Small intestine (tissue), 7 donors: Measurements from ENCODE around the gene PGLYRP1. TPM values are rescaled to one million over a fixed set of nuclear protein-coding genes. Genes with fewer than 3 reads are reported as not detected.

Experiments
- DNase-seq, 2 donors: peaks; one replicate each; pipeline versions ENCODE4 v3.0.0 to v3.0.0-alpha.2; 2013
- FAIRE-seq: peaks from 2 replicates; lab custom pipeline; 2012; peaks lifted over from hg19 to GRCh38; lab: Jason Lieb, UNC
- H3K27ac ChIP-seq, 3 donors: one replicate each; pipeline ENCODE4 v1.5.1; 2013; ENCODE audit warnings: low read length in 2 of 3, mild to moderate bottlenecking in 2 of 3, control low read depth in 1 of 3, inconsistent platforms in 1 of 3, low read depth in 1 of 3, moderate library complexity in 1 of 3
- H3K27me3 ChIP-seq, 3 donors: one replicate each; pipeline ENCODE4 v1.6.1; 2013; ENCODE audit warnings: low read length in 3 of 3, inconsistent platforms in 1 of 3; ENCODE audit not compliant: control insufficient read depth in 3 of 3, insufficient read depth in 3 of 3
- H3K36me3 ChIP-seq, 3 donors: one replicate each; pipeline ENCODE4 v1.6.1; 2013; ENCODE audit warnings: low read length in 3 of 3, inconsistent platforms in 1 of 3, low read depth in 1 of 3, mild to moderate bottlenecking in 1 of 3, moderate library complexity in 1 of 3; ENCODE audit not compliant: control insufficient read depth in 3 of 3, insufficient read depth in 2 of 3
- H3K4me1 ChIP-seq, 3 donors: one replicate each; pipeline ENCODE4 v1.6.1; 2013; ENCODE audit warnings: low read length in 2 of 3, inconsistent platforms in 1 of 3, low read depth in 1 of 3, mild to moderate bottlenecking in 1 of 3, moderate library complexity in 1 of 3; ENCODE audit not compliant: control insufficient read depth in 3 of 3, insufficient read depth in 2 of 3
- H3K4me3 ChIP-seq, 3 donors: one replicate each; pipeline ENCODE4 v1.5.1; 2013; ENCODE audit warnings: low read length in 3 of 3, control low read depth in 1 of 3, inconsistent platforms in 1 of 3, low read depth in 1 of 3, mild to moderate bottlenecking in 1 of 3, moderate library complexity in 1 of 3
- H3K9me3 ChIP-seq, 2 donors: one replicate each; pipeline ENCODE4 v1.6.1; 2013; ENCODE audit warnings: low read depth in 1 of 2, low read length in 1 of 2; ENCODE audit not compliant: control insufficient read depth in 2 of 2, insufficient read depth in 1 of 2
- WGBS, 3 donors: extraction: QIAGEN DNeasy Blood & Tissue Kit; methylation state at CpG; one replicate each; pipeline ENCODE4 v1.1.7; 2013; 5-methylcytosine and 5-hydroxymethylcytosine counted together
- polyA plus RNA-seq, 4 donors: library from polyadenylated mRNA; stranded (reverse) in 3 of 4; unstranded in 1 of 4; fragments of 200-250 nt in 3 of 4; fragments of 120-200 nt in 1 of 4; gene quantifications; one replicate each; pipeline versions ENCODE4 v1.2.1 to v1.2.3, GENCODE V29; 2013
- donor health status: healthy with polysubstance abuse.
- donor health status: control.
- donor health status: control.
- donor health status: Bipolar disorder and iron deficiency.
- donor health status: healthy.

The PGLYRP1 gene
- polyA plus RNA-seq, 4 donors: 0.41 TPM; not detected in 3

DNA sequence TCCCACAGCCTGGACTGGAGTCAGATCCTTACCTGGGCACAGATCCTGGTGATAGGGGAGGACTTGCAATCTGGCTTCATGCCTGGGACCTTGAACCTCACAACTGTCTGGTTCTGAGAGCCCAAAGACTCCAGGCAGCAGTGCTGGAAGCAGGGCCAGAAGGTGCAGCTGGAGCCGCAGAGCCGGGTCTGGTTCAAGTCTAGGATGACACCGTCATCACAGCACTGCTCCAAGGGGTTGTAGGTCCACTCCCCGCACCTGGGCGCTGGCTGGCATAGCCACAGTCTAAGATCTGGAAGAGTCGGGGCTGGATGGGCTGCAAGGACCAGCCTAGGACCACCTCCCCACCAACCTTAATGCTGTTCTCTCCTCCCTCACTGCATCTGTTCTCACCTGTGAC, 17.3 kb upstream of the PGLYRP1 start:
- Histone ChIP-seq H3K36me3 (no peaks in the 10 kb centered on the region), H3K27ac (no peak overlapping the region), H3K9me3 (peaks cover 0 to 6% of the 10 kb centered on the region in 2 donors), H3K27me3 (peaks cover 0 to 17% (median 12%) of the 10 kb centered on the region in 3 donors), H3K4me3 (no peak overlapping the region), H3K4me1 (peaks cover 0 to 30% (median 0%) of the 10 kb centered on the region in 3 donors)
- 52 to 89% (median 53%) methylated on average over 6 of the region's 6 CpGs for WGBS, 3 donors
- DNase-seq (no peak), FAIRE-seq (no peak)

DNA sequence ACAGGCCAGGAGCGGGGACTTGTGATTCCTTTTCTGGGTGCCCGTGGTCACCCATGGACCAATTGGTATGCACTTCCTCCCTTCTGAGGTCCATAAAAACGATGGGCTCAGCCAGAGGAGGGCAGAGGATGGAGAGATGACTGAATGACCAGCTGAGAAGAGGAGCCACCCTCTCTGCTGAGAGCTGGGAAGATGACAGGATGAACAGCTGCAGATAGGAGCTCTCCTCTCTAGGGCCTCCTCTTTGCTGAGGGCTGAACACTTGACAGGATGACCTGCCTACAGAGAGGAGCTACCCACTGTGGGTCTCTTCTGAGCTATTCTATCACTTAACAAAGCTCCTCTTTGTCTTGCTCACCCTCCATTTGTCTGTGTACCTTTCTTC, 13.9 kb upstream of the PGLYRP1 start:
- H3K4me3 ChIP-seq: no peak overlapping the region
- DNase-seq (no peak), FAIRE-seq (no peak)
- H3K9me3 ChIP-seq: peaks cover 0 to 16% of the 10 kb centered on the region in 2 donors
- peaks cover 0 to 2% (median 0%) of the 10 kb centered on the region in 3 donors for H3K36me3 ChIP-seq
- H3K27me3 ChIP-seq: peaks cover 0 to 9% (median 8%) of the 10 kb centered on the region in 3 donors
- no peak overlapping the region for H3K27ac ChIP-seq
- 63 to 72% (median 64%) methylated on average over 3 of the region's 3 CpGs for WGBS, 3 donors
- H3K4me1 ChIP-seq: peaks cover 0 to 19% (median 0%) of the 10 kb centered on the region in 3 donors

DNA sequence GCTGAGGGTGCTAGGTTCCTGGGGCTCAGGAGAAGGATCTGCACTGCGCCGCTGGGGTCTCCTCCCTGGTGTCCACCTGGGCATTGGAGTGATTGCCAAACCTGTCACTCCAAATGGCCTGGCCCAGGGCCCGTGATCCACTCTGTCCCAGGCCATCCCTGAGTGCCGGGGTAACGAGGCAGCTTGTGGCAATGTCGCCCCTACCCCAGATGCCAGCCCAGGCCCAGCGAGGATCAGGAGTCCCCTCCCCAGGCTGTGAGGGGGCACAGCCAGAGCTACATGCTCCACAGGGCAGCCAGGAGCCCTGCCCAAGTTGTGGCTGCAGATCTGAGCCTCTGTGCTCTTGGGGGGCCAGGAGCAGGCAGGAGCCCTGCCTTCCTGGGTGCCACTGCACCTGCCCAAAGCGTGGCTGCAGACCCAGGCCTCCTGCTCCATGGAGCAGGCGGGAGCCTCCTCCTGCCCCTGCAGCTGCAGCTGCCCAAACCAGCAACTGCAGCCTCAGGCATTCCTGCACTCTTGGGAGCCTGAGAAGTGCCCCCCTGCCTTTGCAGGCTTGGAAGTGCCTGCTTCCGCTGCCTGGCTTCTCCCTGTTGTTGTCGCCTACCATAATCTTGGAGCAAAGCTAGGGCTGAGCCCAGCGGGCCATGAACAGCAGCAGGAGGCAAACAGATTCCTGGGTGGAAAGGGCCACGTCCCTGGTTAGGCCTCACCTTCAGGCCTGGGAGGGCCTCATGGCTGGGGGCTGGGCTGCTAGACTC, 13.3 kb upstream of the PGLYRP1 start:
- 84 to 86% (median 85%) methylated on average over 13 of the region's 13 CpGs for WGBS, 3 donors
- peaks cover 0 to 13% (median 0%) of the 10 kb centered on the region in 3 donors for H3K4me1 ChIP-seq

DNA sequence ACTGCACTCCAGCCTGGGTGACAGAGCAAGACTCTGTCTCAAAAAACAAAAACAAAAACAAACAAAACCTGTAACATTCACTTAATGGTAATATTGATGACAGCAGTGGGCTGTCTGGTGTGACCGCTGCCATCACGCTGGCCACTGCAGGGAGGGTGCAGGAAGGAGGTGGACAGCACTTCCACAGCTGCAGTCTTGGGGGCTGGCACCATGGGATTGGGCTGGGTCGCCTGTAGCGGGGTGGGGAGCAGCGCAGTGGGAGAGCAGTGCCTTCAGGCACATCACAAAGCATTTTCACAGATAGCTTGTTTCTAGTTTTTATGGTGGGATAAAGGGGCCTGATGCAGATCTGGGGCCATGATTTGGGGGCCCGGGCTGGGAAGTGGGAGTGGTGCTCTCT, 12.7 kb upstream of the PGLYRP1 start:
- no peak for FAIRE-seq
- WGBS, 3 donors: 81 to 87% (median 83%) methylated on average over 6 of the region's 6 CpGs
- peaks cover 0 to 8% (median 5%) of the 10 kb centered on the region in 3 donors for H3K27me3 ChIP-seq
- peaks cover 0 to 7% (median 0%) of the 10 kb centered on the region in 3 donors for H3K4me1 ChIP-seq
- H3K36me3 ChIP-seq: peaks cover 0 to 2% (median 0%) of the 10 kb centered on the region in 3 donors
- no peak for DNase-seq
- H3K9me3 ChIP-seq: peaks cover 0 to 16% of the 10 kb centered on the region in 2 donors
- no peak overlapping the region for H3K4me3 ChIP-seq
- H3K27ac ChIP-seq: no peak overlapping the region

More for the DNA sequence above, 13.3 kb upstream of the PGLYRP1 start:
- Histone ChIP-seq H3K27me3 (peaks cover 0 to 9% (median 8%) of the 10 kb centered on the region in 3 donors), H3K27ac (no peak overlapping the region), H3K36me3 (peaks cover 0 to 2% (median 0%) of the 10 kb centered on the region in 3 donors), H3K4me3 (no peak overlapping the region), H3K9me3 (peaks cover 0 to 16% of the 10 kb centered on the region in 2 donors)
- FAIRE-seq: no peak
- DNase-seq: no peak

DNA sequence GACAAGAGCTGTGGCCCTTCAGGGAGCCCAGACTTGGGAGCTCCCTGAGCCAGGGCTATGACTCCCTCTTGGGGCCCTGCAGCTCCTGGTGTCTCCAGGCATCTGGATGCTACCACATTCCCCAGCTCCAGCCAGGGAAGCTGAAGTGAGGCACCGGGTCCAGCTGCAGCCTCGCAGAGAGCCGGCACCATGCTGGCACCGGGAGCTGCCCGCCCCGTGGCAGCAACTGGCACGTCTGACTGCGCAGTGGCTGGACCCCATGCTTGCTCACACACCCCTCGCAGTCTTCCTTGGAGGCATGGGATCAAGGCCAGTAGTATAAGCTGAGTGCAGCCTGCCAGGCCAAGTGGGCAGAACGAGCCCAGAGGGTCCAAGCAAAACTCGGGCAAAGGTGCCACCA, 10.5 kb upstream of the PGLYRP1 start:
- H3K4me3 ChIP-seq: no peak overlapping the region
- peaks cover 0 to 2% (median 0%) of the 10 kb centered on the region in 3 donors for H3K36me3 ChIP-seq
- WGBS, 3 donors: 83 to 89% (median 87%) methylated on average over 11 of the region's 11 CpGs
- H3K9me3 ChIP-seq: peaks cover 0 to 16% of the 10 kb centered on the region in 2 donors
- FAIRE-seq (no peak), DNase-seq (no peak)
- no peak overlapping the region for H3K27ac ChIP-seq
- no peaks in the 10 kb centered on the region for H3K4me1 ChIP-seq
- peaks cover 0 to 3% (median 2%) of the 10 kb centered on the region in 3 donors for H3K27me3 ChIP-seq

DNA sequence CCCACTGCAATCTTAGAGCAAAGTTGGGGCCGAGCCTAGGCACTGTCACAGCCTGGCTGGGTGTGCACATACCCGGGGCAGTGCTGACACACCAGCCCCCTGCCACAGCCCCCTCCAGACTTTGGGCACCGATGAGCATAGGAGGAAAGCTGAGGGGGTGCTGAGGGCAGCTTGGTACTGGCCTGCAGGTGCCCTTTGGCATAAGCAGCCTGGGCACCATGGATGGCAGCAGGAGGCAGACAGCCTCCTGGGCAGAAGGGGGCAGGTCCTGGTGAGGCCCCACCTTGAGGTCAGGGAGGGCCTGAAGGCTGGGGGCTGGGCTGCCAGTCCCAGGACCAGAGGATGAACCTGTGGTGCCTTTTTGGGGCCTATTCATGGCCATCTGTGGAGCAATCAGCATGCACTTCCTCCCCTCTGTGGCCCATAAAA, 9.8 kb upstream of the PGLYRP1 start:
- Histone ChIP-seq H3K27ac (no peak overlapping the region), H3K4me1 (no peaks in the 10 kb centered on the region), H3K9me3 (peaks cover 0 to 15% of the 10 kb centered on the region in 2 donors), H3K27me3 (peaks cover 0 to 3% (median 2%) of the 10 kb centered on the region in 3 donors), H3K4me3 (no peak overlapping the region), H3K36me3 (peaks cover 0 to 2% (median 0%) of the 10 kb centered on the region in 3 donors)
- DNase-seq (no peak), FAIRE-seq (no peak)
- WGBS, 3 donors: 87 to 91% (median 89%) methylated on average over 3 of the region's 3 CpGs

DNA sequence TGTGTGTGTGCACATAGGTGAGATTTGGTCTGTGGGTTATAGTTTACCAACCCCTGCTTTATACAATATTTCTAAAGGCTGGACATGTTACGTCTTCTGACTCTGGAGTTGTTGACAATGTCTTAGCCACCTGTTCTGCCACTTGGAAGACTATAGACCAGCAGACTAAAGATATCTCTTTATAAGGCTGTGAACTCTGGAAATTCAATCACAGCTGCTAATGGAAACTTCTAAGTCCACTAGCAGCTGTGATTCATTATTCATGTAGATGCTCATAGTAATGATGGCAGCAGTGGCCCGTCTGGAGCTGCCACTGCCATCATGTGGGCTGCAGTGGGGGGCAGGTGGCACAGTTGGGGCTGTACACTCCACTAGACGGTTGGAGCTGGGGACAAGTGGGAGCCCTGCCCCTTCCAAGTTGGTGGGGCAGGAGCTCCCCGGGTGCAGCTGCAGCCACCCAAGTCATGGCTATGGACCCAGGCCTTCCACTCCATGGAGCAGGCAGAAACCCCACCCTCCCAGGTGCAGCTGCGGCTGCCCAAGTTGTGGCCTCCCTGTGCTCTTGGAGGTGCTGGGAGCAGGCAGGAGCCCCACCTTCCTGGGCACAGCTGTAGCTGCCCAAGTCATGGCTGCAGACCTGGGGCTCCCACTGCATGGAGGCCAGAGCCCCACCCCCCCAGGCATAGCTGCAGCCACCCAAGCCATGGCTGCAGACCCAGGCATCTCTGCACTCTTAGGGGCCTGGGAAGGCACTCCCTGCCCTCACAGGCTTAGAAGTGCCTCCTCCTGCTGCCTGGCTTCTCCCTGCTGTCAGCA, 9.1 kb upstream of the PGLYRP1 start:
- Histone ChIP-seq H3K4me3 (no peak overlapping the region), H3K9me3 (peaks cover 0 to 10% of the 10 kb centered on the region in 2 donors), H3K27me3 (peaks cover 0 to 3% (median 0%) of the 10 kb centered on the region in 3 donors), H3K36me3 (peaks cover 0 to 2% (median 0%) of the 10 kb centered on the region in 3 donors), H3K4me1 (no peaks in the 10 kb centered on the region), H3K27ac (no peak overlapping the region)
- DNase-seq: no peak
- no peak for FAIRE-seq
- WGBS, 3 donors: 70 to 79% (median 78%) methylated on average over 5 of the region's 5 CpGs
